HEK293 (cell line): Measurements from ENCODE around the gene CDK5R1.
A peak's percentile ranks its signal among the peaks of the same experiment; 100 is the strongest.

Experiments
- CTCF ChIA-PET: fragments of 350-600 bp; formaldehyde crosslinking; extraction: SDS; loops from one replicate; lab custom pipeline; 2021; ENCODE audit warnings: antibody characterized with exemption; lab: Yijun Ruan, JAX
- POLR2A ChIA-PET: fragments of 300-600 bp; formaldehyde crosslinking; extraction: SDS; loops from one replicate; lab custom pipeline; 2020; ENCODE audit warnings: antibody characterized with exemption, inconsistent platforms; lab: Yijun Ruan, JAX
- H3K27ac ChIP-seq: fragments of 200-500 bp; sonication (Bioruptor generic); 2 replicates; pipeline ENCODE4 v1.5.1; 2014; ENCODE audit warnings: low read depth, low read length, control low read depth, inconsistent platforms; ENCODE audit errors: extremely low read depth
- H3K36me3 ChIP-seq, 2 experiments: fragments of 200-500 bp in 1 of 2; sonication (Bioruptor generic) in 1 of 2; 1 replicate in 1 of 2; 2 replicates in 1 of 2; pipeline ENCODE4 v1.5.1; 2014 to 2017; ENCODE audit warnings: inconsistent platforms in 2 of 2, low read length in 2 of 2; ENCODE audit not compliant: control insufficient read depth in 2 of 2, insufficient read depth in 1 of 2
- H3K4me1 ChIP-seq: fragments of 200-500 bp; sonication (Bioruptor generic); 2 replicates; pipeline ENCODE4 v1.5.1; 2014; ENCODE audit warnings: mild to moderate bottlenecking, low read length, inconsistent platforms; ENCODE audit not compliant: control insufficient read depth, insufficient read depth
- H3K4me3 ChIP-seq: 2 replicates; pipeline ENCODE4 v1.5.1; 2011; ENCODE audit warnings: low read depth, mild to moderate bottlenecking, control low read depth, low read length, moderate library complexity
- H3K9me3 ChIP-seq: fragments of 200-500 bp; sonication (Bioruptor generic); 2 replicates; pipeline ENCODE4 v1.5.1; 2014; ENCODE audit warnings: low read depth, low read length, inconsistent platforms; ENCODE audit not compliant: control insufficient read depth, insufficient read depth
- EGR2 ChIP-seq: fragments of 450-650 bp; formaldehyde crosslinking; IDR thresholded peaks from 2 replicates; pipeline ENCODE4 v1.5.1; 2016; ENCODE audit warnings: low read depth, missing biosample characterization, missing genetic modification characterization
- GLIS1 ChIP-seq: fragments of 450-650 bp; formaldehyde crosslinking; IDR thresholded peaks from 2 replicates; pipeline ENCODE4 v1.5.1; 2016; ENCODE audit warnings: missing biosample characterization, missing genetic modification characterization
- OSR2 ChIP-seq: fragments of 450-650 bp; formaldehyde crosslinking; IDR thresholded peaks from 2 replicates; pipeline ENCODE4 v1.5.1; 2016; ENCODE audit warnings: missing biosample characterization, missing genetic modification characterization
- REPIN1 ChIP-seq: fragments of 450-650 bp; formaldehyde crosslinking; IDR thresholded peaks from 2 replicates; pipeline ENCODE4 v1.5.1; 2017; ENCODE audit warnings: missing biosample characterization, missing genetic modification characterization, low read depth
- ZBTB48 ChIP-seq: fragments of 450-650 bp; formaldehyde crosslinking; IDR thresholded peaks from 2 replicates; pipeline ENCODE4 v1.5.1; 2016; ENCODE audit warnings: missing biosample characterization, missing genetic modification characterization
- ZBTB7A ChIP-seq: fragments of 450-650 bp; formaldehyde crosslinking; IDR thresholded peaks from 2 replicates; pipeline ENCODE4 v1.5.1; 2016; ENCODE audit warnings: low read depth, missing biosample characterization, missing genetic modification characterization
- ZFP69B ChIP-seq: fragments of 450-650 bp; formaldehyde crosslinking; IDR thresholded peaks from 2 replicates; pipeline ENCODE4 v1.5.1; 2016; ENCODE audit warnings: missing biosample characterization, missing genetic modification characterization
- ZIC2 ChIP-seq: fragments of 450-650 bp; formaldehyde crosslinking; IDR thresholded peaks from 2 replicates; pipeline ENCODE4 v1.5.1; 2016; ENCODE audit warnings: missing biosample characterization, missing genetic modification characterization
- ZNF10 ChIP-seq: fragments of 450-650 bp; formaldehyde crosslinking; IDR thresholded peaks from 2 replicates; pipeline ENCODE4 v1.5.1; 2017; ENCODE audit warnings: missing biosample characterization, missing genetic modification characterization
- ZNF155 ChIP-seq: fragments of 450-650 bp; formaldehyde crosslinking; IDR thresholded peaks from 2 replicates; pipeline ENCODE4 v1.5.1; 2016; ENCODE audit warnings: missing biosample characterization, missing genetic modification characterization
- ZNF174 ChIP-seq: fragments of 450-650 bp; formaldehyde crosslinking; IDR thresholded peaks from 2 replicates; pipeline ENCODE4 v1.5.0; 2017; ENCODE audit warnings: missing biosample characterization, mild to moderate bottlenecking, missing genetic modification characterization
- ZNF175 ChIP-seq: fragments of 450-650 bp; formaldehyde crosslinking; IDR thresholded peaks from 2 replicates; pipeline ENCODE4 v1.5.1; 2016; ENCODE audit warnings: missing biosample characterization, missing genetic modification characterization
- ZNF311 ChIP-seq: fragments of 450-650 bp; formaldehyde crosslinking; IDR thresholded peaks from 2 replicates; pipeline ENCODE4 v1.5.1; 2017; ENCODE audit warnings: missing biosample characterization, missing genetic modification characterization, borderline replicate concordance
- ZNF354C ChIP-seq: fragments of 450-650 bp; formaldehyde crosslinking; IDR thresholded peaks from 2 replicates; pipeline ENCODE4 v1.5.1; 2016; ENCODE audit warnings: missing biosample characterization, missing genetic modification characterization, low read depth, borderline replicate concordance
- ZNF391 ChIP-seq: fragments of 450-650 bp; formaldehyde crosslinking; IDR thresholded peaks from 2 replicates; pipeline ENCODE4 v1.5.1; 2016; ENCODE audit warnings: low read depth, missing biosample characterization, missing genetic modification characterization, borderline replicate concordance
- ZNF416 ChIP-seq: fragments of 450-650 bp; formaldehyde crosslinking; IDR thresholded peaks from 2 replicates; pipeline ENCODE4 v1.5.1; 2016; ENCODE audit warnings: missing biosample characterization, missing genetic modification characterization
- ZNF555 ChIP-seq: fragments of 450-650 bp; formaldehyde crosslinking; conservative IDR thresholded peaks from 2 replicates; pipeline ENCODE4 v1.5.1; 2017; ENCODE audit warnings: missing biosample characterization, mild to moderate bottlenecking, missing genetic modification characterization, inconsistent platforms
- ZNF571 ChIP-seq: fragments of 450-650 bp; formaldehyde crosslinking; IDR thresholded peaks from 2 replicates; pipeline ENCODE4 v1.5.0; 2017; ENCODE audit warnings: missing biosample characterization, missing genetic modification characterization
- ZNF600 ChIP-seq: fragments of 450-650 bp; formaldehyde crosslinking; IDR thresholded peaks from 2 replicates; pipeline ENCODE4 v1.5.1; 2016; ENCODE audit warnings: missing biosample characterization, missing genetic modification characterization
- ZNF792 ChIP-seq: fragments of 450-650 bp; formaldehyde crosslinking; IDR thresholded peaks from 2 replicates; pipeline ENCODE4 v1.5.1; 2016; ENCODE audit warnings: missing biosample characterization, missing genetic modification characterization
- ZNF837 ChIP-seq: fragments of 450-650 bp; formaldehyde crosslinking; IDR thresholded peaks from 2 replicates; pipeline ENCODE4 v1.5.1; 2016; ENCODE audit warnings: missing biosample characterization, missing genetic modification characterization
- TF ChIP-seq, protein P1 (sequence below): fragments of 450-650 bp; formaldehyde crosslinking; IDR thresholded peaks from 2 replicates; pipeline ENCODE4 v1.5.1; 2016; ENCODE audit warnings: missing biosample characterization, missing genetic modification characterization
- TF ChIP-seq, protein P2 (sequence below): fragments of 450-650 bp; formaldehyde crosslinking; IDR thresholded peaks from 2 replicates; pipeline ENCODE4 v1.5.0; 2017; ENCODE audit warnings: missing biosample characterization, missing genetic modification characterization, borderline replicate concordance
- TF ChIP-seq, protein P3 (sequence below): fragments of 450-650 bp; formaldehyde crosslinking; IDR thresholded peaks from 2 replicates; pipeline ENCODE4 v1.5.1; 2016; ENCODE audit warnings: missing biosample characterization, missing genetic modification characterization
- TF ChIP-seq, protein P4 (sequence below): fragments of 450-650 bp; formaldehyde crosslinking; IDR thresholded peaks from 2 replicates; pipeline ENCODE4 v1.5.1; 2016; ENCODE audit warnings: missing biosample characterization, missing genetic modification characterization

Gene CDK5R1

DNA sequence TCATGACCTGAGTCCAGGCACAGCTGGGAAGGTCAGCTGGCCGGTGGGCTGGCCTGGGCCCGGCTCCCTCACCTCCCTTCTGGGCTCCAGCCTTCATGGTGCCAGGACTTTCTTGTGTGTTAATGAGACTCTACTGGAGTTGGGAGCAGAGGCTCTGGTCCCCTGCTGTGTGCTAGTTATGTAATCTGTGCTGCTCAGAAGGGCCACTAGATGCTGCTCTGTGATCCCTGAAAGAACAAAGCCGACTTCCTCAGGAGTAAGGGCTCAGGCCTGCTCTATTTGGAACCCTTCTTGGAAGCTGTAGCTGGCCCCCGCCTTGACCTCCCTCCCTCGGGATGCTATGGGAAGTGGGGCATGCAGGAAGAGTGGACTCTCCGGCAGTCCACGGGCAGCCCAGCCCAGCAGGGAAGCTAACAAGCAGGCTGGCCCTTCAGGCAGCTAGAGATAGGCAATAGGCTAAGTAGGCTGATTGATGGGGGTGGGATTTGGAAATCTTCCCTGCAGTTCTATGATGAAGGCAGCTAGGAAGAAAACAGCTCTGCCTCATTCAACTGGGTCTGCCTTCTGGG is 3.3 kb upstream of the CDK5R1 start (continued):
- TF ChIP-seq OSR2 (tag by site-specific recombination): peak; percentile 76
- TF ChIP-seq GLIS1 (tag by site-specific recombination): peak; percentile 80
- TF ChIP-seq ZNF571: no peak
- TF ChIP-seq, all 188 proteins: peak for 16

DNA sequence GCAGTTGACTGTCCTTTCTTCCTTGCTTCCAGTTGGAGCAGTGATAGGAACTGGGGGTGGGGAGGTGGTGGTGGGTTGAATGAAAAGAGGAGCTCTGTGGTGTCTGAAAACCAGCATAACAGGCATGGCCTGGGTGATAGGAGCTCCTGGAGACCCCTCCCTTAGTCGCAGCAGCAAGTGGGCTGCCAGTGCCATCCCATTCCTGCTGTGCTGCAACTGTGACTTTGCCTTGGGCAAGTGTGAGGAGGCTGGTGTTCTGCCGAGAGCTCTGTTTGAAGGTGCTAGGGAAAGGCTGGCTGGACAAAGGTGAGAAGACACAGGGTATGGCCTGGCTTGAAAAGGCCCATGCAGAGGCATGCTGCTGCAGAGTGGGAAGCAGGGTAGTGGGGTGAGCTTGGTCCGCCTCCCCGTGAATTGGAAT is 2.7 kb upstream of the CDK5R1 start:
- TF ChIP-seq ZIC2 (tag by site-specific recombination) (0 out of 2 replicates have a peak, but pooled peaks have one; percentile 66), ZNF600 (tag by site-specific recombination) (peak; percentile 97)
- TF ChIP-seq, protein P1, sequence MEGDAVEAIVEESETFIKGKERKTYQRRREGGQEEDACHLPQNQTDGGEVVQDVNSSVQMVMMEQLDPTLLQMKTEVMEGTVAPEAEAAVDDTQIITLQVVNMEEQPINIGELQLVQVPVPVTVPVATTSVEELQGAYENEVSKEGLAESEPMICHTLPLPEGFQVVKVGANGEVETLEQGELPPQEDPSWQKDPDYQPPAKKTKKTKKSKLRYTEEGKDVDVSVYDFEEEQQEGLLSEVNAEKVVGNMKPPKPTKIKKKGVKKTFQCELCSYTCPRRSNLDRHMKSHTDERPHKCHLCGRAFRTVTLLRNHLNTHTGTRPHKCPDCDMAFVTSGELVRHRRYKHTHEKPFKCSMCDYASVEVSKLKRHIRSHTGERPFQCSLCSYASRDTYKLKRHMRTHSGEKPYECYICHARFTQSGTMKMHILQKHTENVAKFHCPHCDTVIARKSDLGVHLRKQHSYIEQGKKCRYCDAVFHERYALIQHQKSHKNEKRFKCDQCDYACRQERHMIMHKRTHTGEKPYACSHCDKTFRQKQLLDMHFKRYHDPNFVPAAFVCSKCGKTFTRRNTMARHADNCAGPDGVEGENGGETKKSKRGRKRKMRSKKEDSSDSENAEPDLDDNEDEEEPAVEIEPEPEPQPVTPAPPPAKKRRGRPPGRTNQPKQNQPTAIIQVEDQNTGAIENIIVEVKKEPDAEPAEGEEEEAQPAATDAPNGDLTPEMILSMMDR: no peak
- Histone ChIP-seq H3K27ac (no peak overlapping the region), H3K9me3 (no peaks in the 10 kb centered on the region), H3K4me1 (peaks cover 12% of the 10 kb centered on the region), H3K36me3 (peaks cover 30 to 52% of the 10 kb centered on the region in 2 experiments; a peak in 2 of 3 replicates), H3K4me3 (no peak overlapping the region)
- ChIA-PET POLR2A (interaction anchor here (0.7 to 1.2 kb wide), 5 partner anchors 15 to 392 kb away, joined by 3 read pairs; partner anchors contain the start of gene PSMD11), CTCF (interaction anchor here (0.6 to 5.0 kb wide), 24 partner anchors 8 to 426 kb away, joined by 3 to 50 read pairs (median 4); partner anchors contain the start of gene MYO1D)

DNA sequence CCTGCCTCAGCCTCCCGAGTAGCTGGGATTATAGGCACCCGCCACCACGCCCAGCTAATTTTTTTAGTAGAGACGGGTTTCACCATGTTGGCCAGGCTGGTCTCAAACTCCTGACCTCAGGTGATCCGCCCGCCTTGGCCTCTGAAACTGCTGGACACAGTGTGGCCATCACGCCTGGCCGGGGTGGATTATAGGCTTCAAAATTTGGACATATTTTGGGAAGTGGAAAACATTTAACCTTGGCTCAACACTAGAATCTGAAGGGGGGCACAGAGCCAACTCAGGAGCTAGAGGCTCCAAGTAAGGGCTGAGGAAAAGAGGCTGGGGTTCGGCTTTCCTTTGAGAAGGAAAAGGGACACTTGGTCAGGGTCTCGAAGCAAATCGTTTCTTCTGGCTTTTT is 2.2 kb upstream of the CDK5R1 start:
- H3K4me1 ChIP-seq: peaks cover 18% of the 10 kb centered on the region
- H3K36me3 ChIP-seq: peaks cover 25 to 52% of the 10 kb centered on the region in 2 experiments; a peak in 2 of 3 replicates
- no peaks in the 10 kb centered on the region for H3K9me3 ChIP-seq
- no peak overlapping the region for H3K4me3 ChIP-seq
- CTCF ChIA-PET: interaction anchor here (0.6 to 5.0 kb wide), 17 partner anchors 9 to 393 kb away, joined by 3 to 50 read pairs (median 4); partner anchors contain the start of gene MYO1D
- POLR2A ChIA-PET: interaction anchor here (0.6 to 0.8 kb wide), 3 partner anchors 15 to 34 kb away, joined by 3 to 4 read pairs (median 3); no protein-coding TSS in a partner anchor
- H3K27ac ChIP-seq: no peak overlapping the region
- TF ChIP-seq ZNF155 (tag by site-specific recombination) (no peak), ZNF174 (tag by site-specific recombination) (no peak), ZNF792 (tag by site-specific recombination) (no peak), ZNF555 (no peak), REPIN1 (tag by site-specific recombination) (no peak), EGR2 (tag by site-specific recombination) (no peak), ZNF354C (tag by site-specific recombination) (no peak), ZNF416 (tag by site-specific recombination) (no peak), ZFP69B (tag by site-specific recombination) (no peak), ZNF837 (tag by site-specific recombination) (no peak), ZNF10 (no peak), ZNF311 (tag by site-specific recombination) (no peak), ZBTB48 (tag by site-specific recombination) (no peak), ZNF391 (tag by site-specific recombination) (no peak), ZNF175 (no peak), ZBTB7A (tag by site-specific recombination) (no peak)
- TF ChIP-seq, protein P2, sequence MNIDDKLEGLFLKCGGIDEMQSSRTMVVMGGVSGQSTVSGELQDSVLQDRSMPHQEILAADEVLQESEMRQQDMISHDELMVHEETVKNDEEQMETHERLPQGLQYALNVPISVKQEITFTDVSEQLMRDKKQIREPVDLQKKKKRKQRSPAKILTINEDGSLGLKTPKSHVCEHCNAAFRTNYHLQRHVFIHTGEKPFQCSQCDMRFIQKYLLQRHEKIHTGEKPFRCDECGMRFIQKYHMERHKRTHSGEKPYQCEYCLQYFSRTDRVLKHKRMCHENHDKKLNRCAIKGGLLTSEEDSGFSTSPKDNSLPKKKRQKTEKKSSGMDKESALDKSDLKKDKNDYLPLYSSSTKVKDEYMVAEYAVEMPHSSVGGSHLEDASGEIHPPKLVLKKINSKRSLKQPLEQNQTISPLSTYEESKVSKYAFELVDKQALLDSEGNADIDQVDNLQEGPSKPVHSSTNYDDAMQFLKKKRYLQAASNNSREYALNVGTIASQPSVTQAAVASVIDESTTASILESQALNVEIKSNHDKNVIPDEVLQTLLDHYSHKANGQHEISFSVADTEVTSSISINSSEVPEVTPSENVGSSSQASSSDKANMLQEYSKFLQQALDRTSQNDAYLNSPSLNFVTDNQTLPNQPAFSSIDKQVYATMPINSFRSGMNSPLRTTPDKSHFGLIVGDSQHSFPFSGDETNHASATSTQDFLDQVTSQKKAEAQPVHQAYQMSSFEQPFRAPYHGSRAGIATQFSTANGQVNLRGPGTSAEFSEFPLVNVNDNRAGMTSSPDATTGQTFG (tag by site-specific recombination): no peak
- TF ChIP-seq, protein P3, sequence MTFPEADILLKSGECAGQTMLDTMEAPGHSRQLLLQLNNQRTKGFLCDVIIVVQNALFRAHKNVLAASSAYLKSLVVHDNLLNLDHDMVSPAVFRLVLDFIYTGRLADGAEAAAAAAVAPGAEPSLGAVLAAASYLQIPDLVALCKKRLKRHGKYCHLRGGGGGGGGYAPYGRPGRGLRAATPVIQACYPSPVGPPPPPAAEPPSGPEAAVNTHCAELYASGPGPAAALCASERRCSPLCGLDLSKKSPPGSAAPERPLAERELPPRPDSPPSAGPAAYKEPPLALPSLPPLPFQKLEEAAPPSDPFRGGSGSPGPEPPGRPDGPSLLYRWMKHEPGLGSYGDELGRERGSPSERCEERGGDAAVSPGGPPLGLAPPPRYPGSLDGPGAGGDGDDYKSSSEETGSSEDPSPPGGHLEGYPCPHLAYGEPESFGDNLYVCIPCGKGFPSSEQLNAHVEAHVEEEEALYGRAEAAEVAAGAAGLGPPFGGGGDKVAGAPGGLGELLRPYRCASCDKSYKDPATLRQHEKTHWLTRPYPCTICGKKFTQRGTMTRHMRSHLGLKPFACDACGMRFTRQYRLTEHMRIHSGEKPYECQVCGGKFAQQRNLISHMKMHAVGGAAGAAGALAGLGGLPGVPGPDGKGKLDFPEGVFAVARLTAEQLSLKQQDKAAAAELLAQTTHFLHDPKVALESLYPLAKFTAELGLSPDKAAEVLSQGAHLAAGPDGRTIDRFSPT (tag by site-specific recombination): no peak
- TF ChIP-seq, protein P4, sequence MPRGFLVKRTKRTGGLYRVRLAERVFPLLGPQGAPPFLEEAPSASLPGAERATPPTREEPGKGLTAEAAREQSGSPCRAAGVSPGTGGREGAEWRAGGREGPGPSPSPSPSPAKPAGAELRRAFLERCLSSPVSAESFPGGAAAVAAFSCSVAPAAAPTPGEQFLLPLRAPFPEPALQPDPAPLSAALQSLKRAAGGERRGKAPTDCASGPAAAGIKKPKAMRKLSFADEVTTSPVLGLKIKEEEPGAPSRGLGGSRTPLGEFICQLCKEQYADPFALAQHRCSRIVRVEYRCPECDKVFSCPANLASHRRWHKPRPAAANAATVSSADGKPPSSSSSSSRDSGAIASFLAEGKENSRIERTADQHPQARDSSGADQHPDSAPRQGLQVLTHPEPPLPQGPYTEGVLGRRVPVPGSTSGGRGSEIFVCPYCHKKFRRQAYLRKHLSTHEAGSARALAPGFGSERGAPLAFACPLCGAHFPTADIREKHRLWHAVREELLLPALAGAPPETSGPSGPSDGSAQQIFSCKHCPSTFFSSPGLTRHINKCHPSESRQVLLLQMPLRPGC (tag by site-specific recombination): no peak
